Endothelial cell (in vitro differentiated cells): ENCODE results near the gene PELO. TPM values are rescaled to one million over a fixed set of nuclear protein-coding genes. Genes with fewer than 3 reads are reported as not detected.

Source experiments
- DNase-seq: peaks from one replicate; pipeline ENCODE4 v3.0.0; 2021; ENCODE audit warnings: low spot score
- H3K27ac Mint-ChIP-seq: one replicate; pipeline ENCODE4 v1.8.0; 2021; ENCODE audit warnings: mixed read lengths, inconsistent platforms; ENCODE audit not compliant: unreplicated experiment
- H3K27me3 Mint-ChIP-seq: one replicate; pipeline ENCODE4 v1.8.0; 2021; ENCODE audit warnings: mild to moderate bottlenecking, moderate library complexity, mixed read lengths, inconsistent platforms; ENCODE audit not compliant: unreplicated experiment
- H3K36me3 Mint-ChIP-seq: one replicate; pipeline ENCODE4 v1.8.0; 2021; ENCODE audit warnings: mild to moderate bottlenecking, low read depth, mixed read lengths, inconsistent platforms; ENCODE audit not compliant: unreplicated experiment
- H3K4me1 Mint-ChIP-seq: one replicate; pipeline ENCODE4 v1.8.0; 2021; ENCODE audit warnings: mild to moderate bottlenecking, mixed read lengths, inconsistent platforms; ENCODE audit not compliant: unreplicated experiment
- H3K4me3 Mint-ChIP-seq: one replicate; pipeline ENCODE4 v1.8.0; 2021; ENCODE audit warnings: mild to moderate bottlenecking, mixed read lengths, inconsistent platforms; ENCODE audit not compliant: unreplicated experiment
- H3K9me3 Mint-ChIP-seq: one replicate; pipeline ENCODE4 v1.8.0; 2021; ENCODE audit warnings: mixed read lengths, inconsistent platforms; ENCODE audit not compliant: unreplicated experiment
- CTCF ChIP-seq: fragments of 200-600 bp; sonication (generic); IDR thresholded peaks from one replicate; pipeline ENCODE4 v1.5.0; 2021; ENCODE audit warnings: antibody characterized with exemption; ENCODE audit not compliant: unreplicated experiment
- total RNA-seq: library from RNA; stranded (reverse); fragmentation: NEBNext Ultra II Directional; extraction: Animal tissue kit (Norgen Biotek cat#: 25700); gene quantifications from one replicate; pipeline ENCODE4 v1.2.1, GENCODE V29; 2021; ENCODE audit not compliant: unreplicated experiment

The PELO gene
- total RNA-seq, 1 donor from 2014 or later, result 31.0 TPM

GRCh38 chr5:52784737-52785136, 3.0 kb upstream of the PELO start:
- TF ChIP-seq CTCF, result no peak
- DNase-seq, result no peak
- no peaks in the 10 kb centered on the region for H3K27me3 Mint-ChIP-seq
- no peak overlapping the region for H3K4me3 Mint-ChIP-seq
- peaks cover 18% of the 10 kb centered on the region for H3K4me1 Mint-ChIP-seq
- no peaks in the 10 kb centered on the region for H3K9me3 Mint-ChIP-seq
- H3K36me3 Mint-ChIP-seq, result no peaks in the 10 kb centered on the region
- H3K27ac Mint-ChIP-seq, result no peak overlapping the region

DNA sequence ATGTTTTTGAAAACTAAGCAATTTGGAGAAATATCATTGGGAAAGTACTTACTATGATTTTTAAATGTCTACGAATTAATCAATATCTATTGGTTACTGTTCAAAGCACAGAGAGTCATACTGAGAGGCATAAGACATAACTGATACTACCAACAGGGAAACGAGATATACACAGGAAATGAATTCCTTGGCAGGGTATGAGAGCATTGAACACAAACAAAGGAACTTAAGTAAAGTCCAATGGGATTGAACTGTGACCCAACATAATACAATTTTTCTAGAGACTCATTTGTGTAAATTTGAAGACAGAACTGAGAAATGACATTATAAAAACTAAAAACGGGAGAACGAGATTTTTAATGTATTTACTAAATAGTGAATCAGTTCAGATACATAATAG, 1.3 kb upstream of the PELO start:
- DNase-seq, result no peak
- Mint-ChIP-seq H3K4me1 (peaks cover 23% of the 10 kb centered on the region), H3K4me3 (no peak overlapping the region), H3K36me3 (peaks cover 6% of the 10 kb centered on the region), H3K27me3 (no peaks in the 10 kb centered on the region), H3K9me3 (no peaks in the 10 kb centered on the region), H3K27ac (peak overlapping the region; percentile 7)
- no peak for TF ChIP-seq CTCF

DNA sequence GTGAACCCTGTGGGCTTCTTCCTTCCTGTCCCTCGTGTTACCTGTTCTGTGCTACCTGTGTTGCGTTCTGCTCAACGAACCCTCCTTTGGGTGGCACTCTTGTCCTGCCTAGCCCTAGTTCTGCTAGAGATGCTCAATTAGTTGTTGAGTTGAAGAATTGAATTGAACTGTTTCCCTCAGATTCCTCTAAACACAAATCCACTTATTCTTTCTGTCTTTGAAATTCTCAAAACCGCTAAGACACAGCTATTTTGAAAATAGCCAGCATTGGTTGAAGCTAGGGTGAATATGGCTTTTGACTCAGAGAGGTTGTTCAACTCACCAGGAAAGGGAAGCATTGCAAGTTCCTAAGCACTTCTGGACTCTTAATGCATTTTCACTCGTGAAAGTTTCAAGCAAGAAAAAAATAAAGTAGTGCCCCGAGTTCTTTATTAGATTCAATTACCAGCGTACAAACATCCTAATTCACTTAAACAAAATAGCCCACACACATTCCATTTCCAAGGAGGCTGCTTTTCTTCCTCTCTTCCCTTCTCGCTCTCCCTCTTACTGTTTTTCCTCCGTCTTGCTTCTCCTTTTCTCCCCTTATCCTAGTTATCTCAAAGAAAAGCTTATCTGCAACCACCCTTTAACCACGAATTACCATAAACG, 642 bp upstream of the PELO start:
- H3K4me1 Mint-ChIP-seq, result peaks cover 26% of the 10 kb centered on the region
- H3K4me3 Mint-ChIP-seq, result peak overlapping the region; percentile 94
- peaks cover 6% of the 10 kb centered on the region for H3K36me3 Mint-ChIP-seq
- no peak for TF ChIP-seq CTCF
- H3K27me3 Mint-ChIP-seq, result no peaks in the 10 kb centered on the region
- H3K9me3 Mint-ChIP-seq, result no peaks in the 10 kb centered on the region
- no peak for DNase-seq
- peak overlapping the region; percentile 88 for H3K27ac Mint-ChIP-seq

- Mint-ChIP-seq H3K36me3 (peaks cover 6% of the 10 kb centered on the region), H3K9me3 (no peaks in the 10 kb centered on the region), H3K4me1 (peaks cover 29% of the 10 kb centered on the region), H3K4me3 (peak overlapping the region; percentile 94), H3K27ac (peak overlapping the region; percentile 38), H3K27me3 (no peaks in the 10 kb centered on the region)
- DNase-seq, result no peak
- no peak for TF ChIP-seq CTCF
Observed at GRCh38 chr5:52788505-52788821, 747 bp downstream of the PELO start.

GRCh38 chr5:52789378-52789777, 1.7 kb downstream of the PELO start:
- Mint-ChIP-seq H3K36me3 (peaks cover 6% of the 10 kb centered on the region), H3K9me3 (no peaks in the 10 kb centered on the region), H3K27me3 (no peaks in the 10 kb centered on the region), H3K4me1 (peaks cover 29% of the 10 kb centered on the region), H3K27ac (no peak overlapping the region), H3K4me3 (peak overlapping the region; percentile 94)
- TF ChIP-seq CTCF, result no peak
- no peak for DNase-seq
